HG02759 (cell line): ENCODE results near the gene ZNF778.

Experiments used
- ATAC-seq: cut with Tn5 transposase; IDR thresholded peaks from one replicate; pipeline ENCODE4 v1.9.1; 2021; ENCODE audit warnings: mild to moderate bottlenecking, moderate library complexity; ENCODE audit not compliant: unreplicated experiment

Gene ZNF778

DNA sequence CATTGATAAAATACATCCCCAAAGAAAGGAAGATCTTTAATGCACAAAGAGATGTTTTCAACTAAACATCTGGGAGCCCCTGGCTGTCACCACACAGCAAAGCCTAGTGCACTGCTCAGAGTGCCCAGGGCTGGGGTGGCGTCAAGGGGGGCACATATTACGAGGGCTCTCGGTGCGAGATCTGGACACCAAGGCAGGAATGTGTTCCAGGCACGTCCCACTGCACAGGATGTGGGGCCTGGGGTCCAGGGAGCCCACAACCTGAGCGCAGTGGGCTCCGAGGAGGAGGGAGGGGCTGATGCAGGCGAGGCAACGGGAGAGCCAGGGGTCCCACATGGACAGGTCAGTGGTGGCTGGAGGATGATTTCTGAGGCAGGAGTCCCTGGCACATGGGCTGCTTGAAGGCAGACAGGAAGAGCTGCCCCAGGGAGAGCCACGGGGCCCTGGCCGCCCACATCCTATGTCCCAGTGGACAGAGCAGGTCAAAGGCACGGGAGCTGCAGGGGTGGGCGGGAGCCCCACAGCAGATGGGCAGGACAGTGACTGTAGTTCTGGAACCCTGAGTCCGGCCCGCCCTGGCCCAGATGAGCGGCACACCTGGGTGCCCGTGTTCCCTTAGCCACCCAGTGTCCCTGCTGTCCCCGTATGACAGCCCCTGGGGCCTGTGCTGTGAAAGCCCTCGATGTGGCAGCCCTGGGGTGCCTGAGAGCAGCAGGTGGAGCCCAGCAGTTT, 56.4 kb downstream of the ZNF778 start:
- ATAC-seq, result no peak

DNA sequence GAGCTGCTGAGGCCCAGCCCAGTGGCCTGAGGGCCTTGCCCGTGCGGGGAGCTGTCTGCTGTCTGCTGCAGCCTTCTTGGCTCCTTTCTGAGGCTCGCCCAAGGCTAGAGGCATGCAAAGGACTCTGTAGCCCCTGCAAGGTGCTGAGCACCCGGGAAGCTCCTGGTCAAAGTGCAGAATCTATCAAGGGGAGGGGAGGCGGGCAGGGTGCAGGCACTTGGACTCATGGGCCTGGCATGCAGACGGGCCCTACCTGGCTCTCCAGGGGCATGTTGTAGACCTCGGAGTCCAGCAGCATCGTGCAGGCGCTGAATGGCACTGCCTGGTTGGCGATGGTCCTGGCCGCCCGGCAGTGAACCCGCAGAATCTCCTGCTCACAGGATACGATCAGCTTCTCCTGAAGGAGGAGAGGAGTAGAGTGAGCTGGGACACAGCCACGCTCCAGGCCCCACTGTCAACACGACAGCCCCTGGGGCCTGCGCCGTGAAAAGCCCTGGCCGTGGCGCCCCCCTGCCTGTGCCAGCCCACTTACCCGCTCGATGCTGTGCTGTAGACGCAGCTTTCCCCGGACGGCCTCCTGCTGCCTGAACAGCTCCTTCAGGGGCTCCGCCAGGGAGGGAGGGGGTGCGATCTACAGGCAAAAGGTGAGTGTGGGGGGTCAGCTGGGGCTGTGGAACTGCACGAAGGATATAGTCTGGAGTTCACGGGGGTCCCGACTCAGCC, 57.2 kb downstream of the ZNF778 start:
- no peak for ATAC-seq

DNA sequence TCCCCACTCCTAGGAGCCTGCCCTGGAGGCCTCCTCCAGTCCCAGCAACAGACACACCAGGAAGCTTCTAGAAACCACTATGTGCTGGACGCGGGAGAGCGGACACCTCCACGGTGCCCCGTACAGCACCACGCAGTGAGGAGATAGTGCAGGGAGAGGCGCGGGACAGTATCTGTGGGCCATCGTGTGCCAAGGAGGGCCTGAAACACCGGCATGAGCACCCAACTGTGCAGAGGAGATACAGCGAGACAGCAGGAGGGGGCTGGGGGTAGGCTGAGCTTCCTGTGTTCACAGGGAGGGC, 57.7 kb downstream of the ZNF778 start:
- ATAC-seq, result no peak

DNA sequence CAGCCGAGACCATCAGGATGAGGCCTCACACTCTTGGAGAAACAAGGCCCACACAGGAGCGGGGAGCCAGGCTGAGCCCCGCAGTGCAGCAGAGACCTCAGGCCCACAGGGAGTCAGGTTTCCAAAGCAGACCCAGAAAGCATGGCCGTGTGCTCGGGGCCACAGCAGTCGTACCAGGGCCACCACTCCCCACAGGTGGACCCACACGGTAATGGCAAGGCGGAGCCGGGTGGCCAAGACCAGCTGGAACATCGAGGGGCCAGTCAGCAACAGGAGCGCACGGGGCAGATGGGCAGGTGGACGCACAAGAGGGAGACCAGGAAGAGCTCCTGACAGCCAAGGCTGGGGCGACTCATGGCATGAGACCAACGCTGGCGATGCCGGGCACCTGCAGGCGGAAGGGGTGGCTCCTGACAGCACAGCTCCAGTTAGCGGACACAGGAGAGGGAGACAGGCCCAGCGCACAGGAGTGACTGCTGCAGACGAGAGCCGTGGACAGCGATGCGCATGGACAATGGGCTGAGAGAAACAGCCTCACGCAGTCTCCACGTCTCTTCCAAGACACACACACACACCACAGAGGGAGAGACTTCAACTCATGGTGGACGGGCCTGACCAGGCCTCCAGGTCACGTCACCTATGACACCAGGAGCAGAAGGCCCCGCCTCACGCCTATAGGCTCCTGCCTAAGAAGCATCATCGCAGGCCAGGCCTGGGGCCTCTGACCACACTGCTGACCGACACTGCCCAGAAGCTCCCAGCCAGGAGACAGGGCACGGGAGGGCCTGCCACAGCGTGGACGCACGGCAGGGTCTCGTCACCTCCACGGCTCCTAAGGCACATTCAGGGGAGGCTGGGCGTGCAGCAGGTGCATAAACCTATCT, 58.6 kb downstream of the ZNF778 start:
- ATAC-seq, result no peak

DNA sequence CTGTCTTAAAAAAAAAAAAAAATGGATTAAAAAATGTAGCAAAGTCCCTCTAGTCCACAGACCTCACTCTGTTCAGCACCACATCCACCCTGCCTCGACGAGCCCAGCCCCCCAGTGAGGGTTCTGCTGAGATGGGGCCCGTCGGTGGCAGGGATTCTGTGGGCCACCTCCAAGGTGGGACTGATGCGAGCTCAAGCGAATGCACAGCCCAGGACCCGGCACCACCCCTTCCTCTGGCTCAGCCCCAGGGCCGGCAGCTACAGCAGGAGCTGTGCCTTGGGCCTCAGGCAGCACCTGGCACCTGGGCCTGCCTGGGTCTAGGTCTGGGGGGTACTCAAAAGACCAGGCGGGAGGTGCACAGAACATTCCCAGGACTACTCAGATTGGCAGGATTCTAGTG, 59.5 kb downstream of the ZNF778 start:
- no peak for ATAC-seq

DNA sequence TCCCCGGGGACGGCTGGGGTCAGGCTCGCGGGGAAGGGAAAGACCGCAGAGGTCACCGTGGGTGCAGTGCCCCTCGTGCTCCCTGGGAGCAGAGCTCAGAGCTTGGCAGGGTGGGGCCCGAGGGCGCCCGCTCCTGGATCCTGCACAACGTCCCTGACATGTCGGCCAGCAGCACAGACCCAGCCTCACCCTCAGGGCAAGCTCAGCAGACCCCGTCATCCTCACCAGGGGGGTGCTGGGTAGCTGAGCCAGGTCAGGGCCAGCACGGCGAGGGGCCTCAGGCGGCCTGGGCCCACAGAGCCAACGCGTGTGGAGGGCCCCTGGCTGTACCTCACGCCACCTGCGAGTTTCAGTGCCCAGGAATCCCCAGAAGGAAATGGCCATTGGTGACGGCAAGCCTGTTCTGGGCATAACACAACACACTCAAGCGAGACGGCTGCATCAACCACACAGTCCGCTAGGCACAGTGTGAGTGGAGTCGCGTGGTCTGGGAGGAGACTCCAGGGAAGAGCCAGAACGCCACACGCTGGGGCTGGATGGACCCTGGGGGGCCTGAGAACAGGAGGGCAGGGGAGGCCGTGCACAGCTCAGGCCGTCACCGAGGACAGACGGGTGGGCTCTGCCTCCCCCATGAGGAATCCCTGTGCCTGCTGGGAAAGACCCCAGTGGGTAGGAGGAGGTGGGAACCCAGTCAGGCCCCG, 60.3 kb downstream of the ZNF778 start:
- ATAC-seq, result no peak

DNA sequence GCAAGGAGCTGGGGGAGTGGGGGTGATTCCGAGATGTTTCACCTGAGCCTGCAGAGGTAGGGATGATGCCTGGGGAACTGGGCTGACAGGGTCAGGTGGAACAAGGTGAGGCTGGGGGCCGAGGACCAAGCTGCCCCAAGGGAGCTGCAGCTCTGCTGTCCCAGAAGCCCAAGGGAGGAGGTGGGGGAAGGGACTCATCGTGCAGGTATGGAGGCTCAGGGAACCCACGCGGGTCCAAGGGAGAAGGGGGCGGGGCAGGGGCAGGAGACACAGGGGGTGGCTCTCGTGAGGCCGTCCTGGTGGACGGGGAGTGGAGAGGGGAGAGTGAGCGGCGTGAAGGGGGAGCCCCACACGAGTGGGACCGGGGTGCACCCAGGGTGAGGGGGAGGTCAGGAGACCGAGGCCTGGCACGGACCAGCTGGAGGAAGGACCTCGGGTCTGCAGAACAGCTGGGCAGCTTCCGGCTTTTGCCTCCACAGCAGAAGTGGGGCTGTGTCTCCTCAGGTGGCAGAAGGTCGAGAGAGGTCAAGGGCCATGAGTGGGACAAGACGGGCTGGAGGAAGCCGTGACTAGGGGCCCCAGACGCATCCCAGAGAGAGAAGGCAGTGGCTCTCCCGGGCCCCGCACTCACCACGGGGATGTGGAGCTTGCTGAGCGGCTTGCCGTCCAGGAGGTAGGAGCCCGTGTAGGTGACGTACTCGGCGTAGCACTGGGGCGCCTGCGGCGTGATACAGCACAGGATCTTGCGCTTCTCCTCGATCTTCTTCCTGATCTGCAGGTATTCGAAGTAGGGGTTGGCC, 61.1 kb downstream of the ZNF778 start:
- ATAC-seq, result no peak

DNA sequence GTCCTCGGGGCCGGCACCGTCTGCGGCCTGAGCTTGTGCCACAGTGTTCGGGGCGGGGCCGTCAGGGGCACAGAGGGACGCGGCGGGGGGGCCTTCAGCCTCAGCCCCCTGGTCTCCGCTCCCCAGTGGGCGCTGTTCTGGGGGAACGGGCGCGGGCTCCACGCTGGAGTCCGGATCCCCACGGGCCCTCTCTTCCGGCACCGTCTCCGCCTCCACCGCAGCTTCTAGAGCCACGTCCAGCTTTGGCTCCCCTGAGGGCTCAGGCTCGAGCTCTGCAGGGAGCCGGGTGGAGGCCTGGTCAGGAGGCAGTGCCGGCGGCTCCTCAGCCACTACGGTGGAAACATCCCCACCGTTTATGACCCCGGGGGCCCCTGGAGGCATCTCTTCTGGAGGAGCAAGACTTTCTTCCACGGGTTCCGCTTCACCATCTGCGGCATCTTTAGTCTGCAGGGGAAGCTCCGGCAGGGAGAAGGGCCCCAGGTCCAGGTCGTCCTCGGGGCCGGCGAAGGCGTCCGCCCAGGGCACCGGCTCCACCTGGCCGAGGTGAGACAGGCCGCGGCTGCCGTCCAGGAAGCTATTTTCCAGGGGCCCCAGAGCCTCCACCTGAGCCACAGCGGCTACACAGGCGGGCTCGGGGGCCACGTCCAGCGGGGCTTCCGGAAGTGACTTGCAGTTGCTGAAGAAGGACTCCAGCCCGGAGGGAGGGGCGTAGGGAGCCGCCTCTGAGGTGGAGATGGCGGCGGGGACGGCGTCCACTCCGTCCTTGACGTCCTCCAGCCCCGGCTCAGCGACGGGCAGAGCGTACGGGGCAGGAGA, 62.4 kb downstream of the ZNF778 start:
- ATAC-seq, result no peak

DNA sequence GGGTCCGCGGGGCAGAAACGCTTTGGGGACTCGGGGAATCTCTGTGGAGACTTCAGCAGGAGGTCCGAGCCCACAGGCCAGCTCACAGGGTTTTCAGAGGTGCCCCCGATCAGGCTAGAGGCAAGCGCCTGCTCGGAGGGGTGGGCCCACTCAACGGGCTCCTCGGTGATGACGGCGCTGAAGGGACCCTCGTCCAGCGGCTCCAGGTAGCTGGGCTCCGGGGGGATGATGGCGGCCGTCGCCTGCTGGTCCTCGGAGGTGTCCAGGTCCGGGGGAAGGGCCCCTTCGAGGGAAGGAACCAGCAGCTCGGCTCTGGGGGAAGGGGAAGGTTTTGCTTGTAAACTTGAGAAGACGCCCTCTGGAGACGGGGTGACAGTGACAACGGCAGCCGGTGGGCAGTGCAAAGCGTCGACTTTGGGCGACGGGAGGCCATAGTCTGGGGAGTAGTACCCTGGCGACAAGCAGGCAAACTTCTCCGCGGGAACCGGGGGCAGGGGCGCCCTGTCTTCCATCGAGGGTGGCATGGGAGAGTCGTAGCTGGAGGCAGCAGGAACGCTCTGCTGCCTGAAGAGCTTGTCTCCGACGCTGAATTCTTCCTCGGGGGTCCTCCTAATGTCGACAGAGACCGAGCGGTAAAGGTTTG, 63.2 kb downstream of the ZNF778 start:
- no peak for ATAC-seq

DNA sequence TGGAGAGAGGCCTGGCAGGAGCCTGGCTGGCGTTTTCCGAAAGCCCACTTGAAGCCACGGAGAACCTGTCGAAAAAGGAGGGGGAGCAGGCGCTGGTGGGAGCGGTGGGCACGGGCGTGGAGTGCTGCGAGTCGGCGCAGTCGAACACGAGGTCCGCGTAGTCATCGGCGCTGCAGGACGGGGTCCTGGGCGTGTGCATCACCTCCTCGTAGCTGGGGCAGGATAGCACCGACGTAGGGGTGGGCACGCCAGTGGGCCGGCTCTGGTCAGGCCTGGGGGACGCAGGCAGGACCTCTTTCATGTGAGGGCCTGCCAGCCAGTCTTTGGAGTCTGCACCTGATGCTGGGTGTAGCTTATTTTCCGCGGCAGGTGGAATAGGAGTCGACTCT, 63.7 kb downstream of the ZNF778 start:
- ATAC-seq, result no peak

DNA sequence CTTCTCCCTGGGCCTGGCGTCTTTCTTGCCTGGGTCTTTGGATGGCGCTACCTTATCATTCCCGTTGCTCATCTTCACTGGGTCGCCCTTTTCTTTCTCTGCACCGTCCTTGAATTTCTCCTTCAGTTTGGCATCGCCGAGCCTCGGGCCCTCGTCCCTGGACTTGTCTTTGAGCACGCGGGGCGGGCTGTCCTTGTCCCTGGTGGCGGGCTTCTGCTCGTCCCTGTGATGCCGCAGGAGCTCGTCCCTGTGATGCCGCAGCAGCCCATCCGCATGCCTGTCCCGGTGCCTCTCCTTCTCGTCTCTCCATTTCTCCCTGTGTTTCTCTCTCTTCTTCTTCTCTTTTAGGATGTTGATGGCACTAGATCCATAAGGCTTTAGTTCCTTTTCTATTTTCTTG, 64.3 kb downstream of the ZNF778 start:
- no peak for ATAC-seq

DNA sequence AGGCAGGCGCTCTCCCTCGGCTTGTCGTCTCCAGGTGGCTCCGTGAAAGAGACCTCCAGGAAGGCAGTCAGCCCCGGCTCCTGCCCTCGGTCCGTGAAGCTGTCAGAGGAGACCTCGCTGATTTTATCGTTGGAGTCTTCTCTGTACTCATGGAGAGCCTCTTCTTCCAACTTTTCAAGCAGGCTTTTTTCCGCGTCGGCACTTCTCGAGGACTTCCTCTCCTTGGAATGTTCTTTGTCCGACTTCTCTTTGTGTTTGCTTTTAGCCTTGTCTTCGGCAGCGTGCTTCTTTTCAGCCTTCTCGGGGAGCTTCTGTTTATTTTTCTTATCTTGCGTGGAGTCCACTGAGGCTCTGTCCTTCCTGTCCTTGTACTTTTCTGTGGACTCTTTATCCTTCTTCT, 65.0 kb downstream of the ZNF778 start:
- no peak for ATAC-seq

DNA sequence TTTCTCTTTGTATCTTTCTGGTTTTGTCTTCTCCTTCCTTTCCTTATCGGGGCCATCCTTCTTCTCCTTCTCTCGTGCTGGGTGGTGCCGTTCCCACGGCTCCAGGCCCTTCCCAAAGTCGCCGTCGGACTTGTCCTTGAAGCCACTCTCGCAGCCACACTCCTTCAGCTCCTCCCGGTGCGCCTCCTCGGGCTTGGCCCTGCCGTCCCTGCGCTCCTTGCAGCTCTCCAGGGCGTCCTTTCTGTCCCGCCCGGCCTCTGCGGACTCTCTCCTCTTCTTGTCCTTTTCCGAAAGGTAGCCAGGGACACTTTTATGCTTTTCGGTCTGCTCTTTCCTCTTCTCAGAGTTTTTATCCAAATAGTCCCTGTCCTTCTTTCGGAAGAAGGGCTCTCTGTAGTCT, 65.9 kb downstream of the ZNF778 start:
- no peak for ATAC-seq

DNA sequence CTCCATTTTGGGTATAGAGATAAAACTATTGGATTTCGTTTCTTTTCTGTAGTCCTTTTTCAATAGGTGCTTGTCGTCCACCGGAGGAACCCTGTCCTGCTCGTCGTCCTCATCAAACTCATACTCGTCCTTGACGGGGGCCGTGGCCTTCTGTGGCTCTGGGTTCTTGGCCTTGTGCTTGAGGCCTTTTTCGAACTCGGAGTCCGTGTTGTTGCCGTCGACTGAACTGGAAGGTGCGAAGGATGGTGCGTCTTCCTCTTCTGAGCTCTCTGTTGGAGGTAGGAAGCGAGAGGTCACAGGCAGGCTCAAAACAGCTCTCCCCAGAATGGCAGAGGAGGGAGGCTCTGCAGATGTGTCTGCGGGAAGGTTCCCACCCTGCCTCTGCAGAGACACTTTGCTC, 67.9 kb downstream of the ZNF778 start:
- no peak for ATAC-seq

DNA sequence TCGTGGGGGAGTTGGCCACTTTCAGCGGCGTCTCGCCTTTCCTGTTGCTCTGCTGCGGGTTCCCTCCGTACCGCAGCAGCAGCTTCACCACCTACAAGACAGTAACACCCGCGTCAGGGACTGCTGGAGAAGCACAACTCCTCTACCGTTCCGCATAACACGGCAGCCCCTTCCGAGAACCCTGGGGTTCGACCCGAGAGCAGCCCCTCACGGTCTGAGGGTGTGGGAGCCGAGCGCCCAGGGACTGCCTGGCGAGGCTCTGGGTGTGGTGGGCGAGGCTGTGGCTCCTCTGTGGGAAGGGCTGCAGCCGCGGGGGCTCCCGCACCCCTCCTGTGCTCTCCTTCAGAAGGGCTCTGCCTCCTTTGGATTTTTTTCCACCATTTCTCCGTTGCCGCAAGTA, 68.6 kb downstream of the ZNF778 start:
- no peak for ATAC-seq
